ENCODE results near the gene MT1A. TPM values are rescaled to one million over a fixed set of nuclear protein-coding genes. Genes with fewer than 3 reads are reported as not detected.

MT1A gene
- total and polyA plus RNA-seq, 12 donors, result 0.71 to 102 (median 3.0) TPM; not detected in 2

- WGBS, 2 donors, result 36 to 53% methylated on average over 3 of the region's 3 CpGs
These were observed 32.4 kb upstream of the MT1A start for GRCh38 chr16:56606071-56606475.

DNA sequence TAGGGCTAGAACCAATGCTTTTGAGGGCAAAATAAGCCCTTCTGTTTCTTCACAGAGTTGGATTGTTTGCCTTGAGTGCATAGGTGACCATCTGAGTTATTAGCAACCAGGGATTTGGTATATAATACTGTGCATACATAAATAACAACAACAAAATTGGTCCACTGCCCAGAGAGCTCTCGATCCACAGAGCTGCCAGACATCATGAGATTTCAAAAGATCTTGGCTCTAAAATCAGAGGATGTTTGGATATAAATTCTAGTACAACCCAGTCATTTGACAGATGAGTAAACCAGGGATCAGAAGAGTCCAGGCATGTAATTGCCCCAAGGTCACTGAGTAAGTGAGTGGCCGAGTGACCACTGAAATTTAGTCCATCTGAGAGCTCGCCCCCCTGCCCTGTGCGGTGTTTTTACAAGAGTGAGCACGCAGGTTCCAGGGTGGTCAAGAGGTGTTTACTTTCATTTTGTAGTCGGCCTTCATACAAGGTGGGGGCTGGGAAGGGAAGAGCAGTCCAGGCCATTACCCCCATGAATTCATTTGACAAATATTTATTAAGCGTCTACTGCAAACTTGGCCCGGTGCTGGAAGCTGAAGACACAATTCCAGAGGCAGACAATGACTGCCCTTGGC lies 31.9 kb upstream of the MT1A start:
- H3K4me3 ChIP-seq, result peak overlapping the region in 1 of 10 donors; percentile 78
- WGBS, 2 donors, result 40 to 50% methylated on average over 8 of the region's 8 CpGs
- H3K36me3 ChIP-seq, result no peaks in the 10 kb centered on the region
- H3K27me3 ChIP-seq, result no peaks in the 10 kb centered on the region
- TF ChIP-seq, protein P1, sequence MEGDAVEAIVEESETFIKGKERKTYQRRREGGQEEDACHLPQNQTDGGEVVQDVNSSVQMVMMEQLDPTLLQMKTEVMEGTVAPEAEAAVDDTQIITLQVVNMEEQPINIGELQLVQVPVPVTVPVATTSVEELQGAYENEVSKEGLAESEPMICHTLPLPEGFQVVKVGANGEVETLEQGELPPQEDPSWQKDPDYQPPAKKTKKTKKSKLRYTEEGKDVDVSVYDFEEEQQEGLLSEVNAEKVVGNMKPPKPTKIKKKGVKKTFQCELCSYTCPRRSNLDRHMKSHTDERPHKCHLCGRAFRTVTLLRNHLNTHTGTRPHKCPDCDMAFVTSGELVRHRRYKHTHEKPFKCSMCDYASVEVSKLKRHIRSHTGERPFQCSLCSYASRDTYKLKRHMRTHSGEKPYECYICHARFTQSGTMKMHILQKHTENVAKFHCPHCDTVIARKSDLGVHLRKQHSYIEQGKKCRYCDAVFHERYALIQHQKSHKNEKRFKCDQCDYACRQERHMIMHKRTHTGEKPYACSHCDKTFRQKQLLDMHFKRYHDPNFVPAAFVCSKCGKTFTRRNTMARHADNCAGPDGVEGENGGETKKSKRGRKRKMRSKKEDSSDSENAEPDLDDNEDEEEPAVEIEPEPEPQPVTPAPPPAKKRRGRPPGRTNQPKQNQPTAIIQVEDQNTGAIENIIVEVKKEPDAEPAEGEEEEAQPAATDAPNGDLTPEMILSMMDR (IDR thresholded peaks at IDR 0.05), result no peak
- DNase-seq (no peak), ATAC-seq (peak in 1 of 8 donors; percentile 1)
- no peaks in the 10 kb centered on the region for H3K9me3 ChIP-seq
- intact Hi-C loops (cut with DNase I), result loop anchor here in 7 of 10 donors (1.0 to 5.0 kb wide), 3 partner anchors 36 to 76 kb away; partner anchors contain the start of gene MT1X (in 5 of the 7)
- H3K27ac ChIP-seq, result peak overlapping the region; percentile 84 to 99 (median 93)
- H3K4me1 ChIP-seq, result peaks cover 25 to 57% (median 53%) of the 10 kb centered on the region in 9 donors

More at GRCh38 chr16:56606071-56606475, 32.4 kb upstream of the MT1A start:
- H3K4me1 ChIP-seq, result peaks cover 23 to 52% (median 48%) of the 10 kb centered on the region in 9 donors
- intact Hi-C loops (cut with DNase I), result loop anchor here in 7 of 10 donors (5.0 kb wide), 2 partner anchors 36 to 76 kb away; partner anchors contain the start of gene MT1X (in 4 of the 7)
- DNase-seq (no peak), ATAC-seq (no peak)
- H3K27ac ChIP-seq, result peak overlapping the region; percentile 84 to 99 (median 93)
- no peaks in the 10 kb centered on the region for H3K36me3 ChIP-seq
- H3K9me3 ChIP-seq, result no peaks in the 10 kb centered on the region
- no peak overlapping the region for H3K4me3 ChIP-seq
- TF ChIP-seq, protein P1 (IDR thresholded peaks at IDR 0.05), result no peak
- no peaks in the 10 kb centered on the region for H3K27me3 ChIP-seq

DNA sequence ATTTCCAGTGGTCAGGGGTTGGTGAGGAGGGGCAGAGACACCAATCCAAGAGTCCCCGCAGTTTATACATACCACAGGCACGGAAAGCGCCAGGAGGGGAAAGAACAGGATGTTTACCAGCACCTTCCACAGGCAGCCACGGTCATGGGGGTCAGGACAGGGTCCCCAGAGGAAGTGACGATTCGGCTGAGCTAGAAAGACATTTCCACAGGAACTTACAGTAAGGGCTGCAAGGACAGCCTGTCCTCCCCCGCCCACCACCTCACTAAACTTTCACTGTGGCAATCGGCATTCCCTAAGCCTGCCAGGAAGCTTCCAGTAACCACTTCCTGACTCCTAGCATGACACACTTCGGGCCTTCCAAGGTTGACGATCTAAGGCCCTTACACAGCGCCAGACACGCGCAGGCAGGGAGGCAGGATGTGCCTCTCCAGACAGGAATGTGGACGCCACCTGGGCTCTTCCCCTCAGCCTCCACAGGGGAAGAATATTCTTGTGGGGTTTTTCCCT lies 31.3 kb upstream of the MT1A start:
- H3K4me3 ChIP-seq, result peak overlapping the region in 1 of 10 donors; percentile 78

DNA sequence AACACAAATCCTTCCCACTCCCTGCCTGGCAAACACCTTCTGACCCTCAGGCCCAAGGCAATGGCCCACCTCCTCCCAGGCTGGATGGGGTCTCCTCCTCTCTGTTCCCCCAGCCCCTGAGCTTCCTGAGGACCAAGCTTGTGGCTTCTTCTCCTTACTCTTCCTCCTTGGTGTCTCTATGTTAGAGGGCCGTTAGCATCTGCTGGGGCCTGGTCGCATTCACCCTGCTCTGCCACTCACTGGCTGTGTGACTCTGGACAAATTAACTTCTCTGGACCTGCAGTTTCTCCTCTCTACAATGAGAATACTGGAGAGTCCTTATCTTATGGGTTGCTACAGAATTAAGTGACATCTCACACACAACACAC lies 30.8 kb upstream of the MT1A start:
- H3K4me1 ChIP-seq, result peaks cover 25 to 68% (median 60%) of the 10 kb centered on the region in 9 donors

More for the DNA sequence above, 31.3 kb upstream of the MT1A start:
- ATAC-seq, result peak; percentile 14 to 61 (median 37)
- H3K27me3 ChIP-seq, result no peaks in the 10 kb centered on the region
- WGBS, 2 donors, result 46 to 51% methylated on average over 14 of the region's 14 CpGs
- no peaks in the 10 kb centered on the region for H3K36me3 ChIP-seq
- peak; percentile 61 to 81 for DNase-seq
- H3K9me3 ChIP-seq, result no peaks in the 10 kb centered on the region
- H3K4me1 ChIP-seq, result peaks cover 25 to 63% (median 59%) of the 10 kb centered on the region in 9 donors
- peak overlapping the region; percentile 84 to 99 (median 93) for H3K27ac ChIP-seq
- intact Hi-C loops (cut with DNase I), result loop anchor here in 7 of 10 donors (1.0 to 5.0 kb wide), 3 partner anchors 35 to 75 kb away; partner anchors contain the start of gene MT1X (in 5 of the 7)
- TF ChIP-seq, protein P1 (IDR thresholded peaks at IDR 0.05), result no peak

More for the DNA sequence above, 30.8 kb upstream of the MT1A start:
- 66 to 78% methylated on average over 2 of the region's 2 CpGs for WGBS, 2 donors
- Histone ChIP-seq H3K36me3 (no peaks in the 10 kb centered on the region), H3K4me3 (peak overlapping the region in 9 of 10 donors; percentile 53 to 78 (median 73)), H3K27me3 (no peaks in the 10 kb centered on the region), H3K9me3 (no peaks in the 10 kb centered on the region), H3K27ac (peak overlapping the region; percentile 84 to 99 (median 93))
- DNase-seq, result no peak
- TF ChIP-seq, protein P1 (IDR thresholded peaks at IDR 0.05), result no peak
- intact Hi-C loops (cut with DNase I), result loop anchor here in 7 of 10 donors (1.0 to 5.0 kb wide), 6 partner anchors 17 to 75 kb away; partner anchors contain the start of genes MT1X (in 7 of the 7) and MT1E (in 1 of the 7)
- ATAC-seq, result no peak
